ENCODE data around the gene TMEM161B.
"Not testable (repeated sequence)": the region's sequence is repeated elsewhere in the genome, so short reads cannot be mapped to it uniquely, and the experiment has no call there.

DNA sequence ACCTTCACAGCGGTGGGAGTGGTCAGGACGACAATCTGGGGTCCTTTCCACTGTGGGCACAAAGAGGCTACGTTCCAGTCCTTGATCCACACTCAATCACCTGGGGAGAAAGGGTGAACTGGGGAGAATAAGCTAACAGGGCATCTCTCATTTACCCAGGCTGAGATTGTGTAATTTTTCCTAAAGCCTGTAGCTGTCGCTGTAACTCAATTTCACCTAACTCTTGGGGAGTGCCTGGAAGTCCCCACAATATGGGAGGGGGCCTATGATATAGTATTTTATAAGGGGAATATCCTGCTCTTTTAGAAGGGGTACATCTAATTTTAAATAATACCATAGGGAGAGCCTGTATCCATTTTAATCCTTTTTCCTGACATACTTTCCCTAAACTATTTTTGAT lies 79.2 kb downstream of the TMEM161B start:
- TF ChIP-seq, protein P1, sequence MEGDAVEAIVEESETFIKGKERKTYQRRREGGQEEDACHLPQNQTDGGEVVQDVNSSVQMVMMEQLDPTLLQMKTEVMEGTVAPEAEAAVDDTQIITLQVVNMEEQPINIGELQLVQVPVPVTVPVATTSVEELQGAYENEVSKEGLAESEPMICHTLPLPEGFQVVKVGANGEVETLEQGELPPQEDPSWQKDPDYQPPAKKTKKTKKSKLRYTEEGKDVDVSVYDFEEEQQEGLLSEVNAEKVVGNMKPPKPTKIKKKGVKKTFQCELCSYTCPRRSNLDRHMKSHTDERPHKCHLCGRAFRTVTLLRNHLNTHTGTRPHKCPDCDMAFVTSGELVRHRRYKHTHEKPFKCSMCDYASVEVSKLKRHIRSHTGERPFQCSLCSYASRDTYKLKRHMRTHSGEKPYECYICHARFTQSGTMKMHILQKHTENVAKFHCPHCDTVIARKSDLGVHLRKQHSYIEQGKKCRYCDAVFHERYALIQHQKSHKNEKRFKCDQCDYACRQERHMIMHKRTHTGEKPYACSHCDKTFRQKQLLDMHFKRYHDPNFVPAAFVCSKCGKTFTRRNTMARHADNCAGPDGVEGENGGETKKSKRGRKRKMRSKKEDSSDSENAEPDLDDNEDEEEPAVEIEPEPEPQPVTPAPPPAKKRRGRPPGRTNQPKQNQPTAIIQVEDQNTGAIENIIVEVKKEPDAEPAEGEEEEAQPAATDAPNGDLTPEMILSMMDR (IDR thresholded peaks at IDR 0.05), result not testable (repeated sequence)
- not testable (repeated sequence) for TF ChIP-seq POLR2A (IDR thresholded peaks at IDR 0.05)

Data from adrenal gland (tissue), 5 donors.